CD14-positive monocyte (primary cell): Measurements from ENCODE around the gene PDZRN3. TPM values are rescaled to one million over a fixed set of nuclear protein-coding genes. Genes with fewer than 3 reads are reported as not detected.

Experiments used
- DNase-seq, 3 donors: peaks; one replicate each; pipeline ENCODE4 v3.0.0-alpha.2; 2011 to 2022
- H2AFZ ChIP-seq: 2 replicates; pipeline ENCODE4 v1.6.0; 2012; ENCODE audit warnings: mild to moderate bottlenecking, low read depth, low read length, inconsistent platforms; ENCODE audit not compliant: insufficient read depth, poor library complexity, severe bottlenecking
- H3K27ac ChIP-seq, 2 donors: 1 replicate in 1 of 2; 2 replicates in 1 of 2; pipeline ENCODE4 v1.5.1; 2012 to 2013; ENCODE audit warnings: low read length in 2 of 2, control low read depth in 1 of 2, inconsistent platforms in 1 of 2, low read depth in 1 of 2, mild to moderate bottlenecking in 1 of 2
- H3K27me3 ChIP-seq, 2 donors: one replicate each; pipeline versions ENCODE4 v1.6.0 to v1.6.1; 2011 to 2013; ENCODE audit warnings: low read length in 2 of 2; ENCODE audit not compliant: control insufficient read depth in 2 of 2, insufficient read depth in 2 of 2
- H3K36me3 ChIP-seq, 2 donors: replicated peaks in 1 of 2; 1 replicate in 1 of 2; 2 replicates in 1 of 2; pipeline versions ENCODE4 v1.5.1 to v1.6.1; 2012 to 2013; ENCODE audit warnings: low read length in 2 of 2, control low read depth in 1 of 2, inconsistent platforms in 1 of 2, mild to moderate bottlenecking in 1 of 2; ENCODE audit not compliant: insufficient read depth in 2 of 2, control insufficient read depth in 1 of 2
- H3K4me1 ChIP-seq, 2 donors: 1 replicate in 1 of 2; 2 replicates in 1 of 2; pipeline versions ENCODE4 v1.5.1 to v1.6.1; 2012 to 2013; ENCODE audit warnings: low read length in 2 of 2, control low read depth in 1 of 2, inconsistent platforms in 1 of 2, mild to moderate bottlenecking in 1 of 2, moderate library complexity in 1 of 2; ENCODE audit not compliant: insufficient read depth in 2 of 2, control insufficient read depth in 1 of 2
- H3K4me2 ChIP-seq: replicated peaks from 2 replicates; pipeline ENCODE3; 2012; ENCODE audit warnings: low read length, moderate library complexity, mild to moderate bottlenecking; ENCODE audit not compliant: poor library complexity, severe bottlenecking; ENCODE audit errors: extremely low read depth
- H3K4me3 ChIP-seq, 3 experiments: fragments of 200-600 bp in 1 of 3; sonication (generic) in 1 of 3; replicated peaks in 1 of 3; 1 replicate in 2 of 3; 2 replicates in 1 of 3; pipeline ENCODE4 v1.5.1; 2011 to 2013; ENCODE audit warnings: low read length in 3 of 3, mild to moderate bottlenecking in 3 of 3, control low read depth in 2 of 3, low read depth in 2 of 3, inconsistent platforms in 1 of 3, moderate library complexity in 1 of 3
- H3K79me2 ChIP-seq: 2 replicates; pipeline ENCODE4 v1.6.0; 2012; ENCODE audit warnings: mild to moderate bottlenecking, control low read depth, inconsistent platforms, low read length, moderate library complexity; ENCODE audit not compliant: insufficient read depth
- H3K9ac ChIP-seq: 2 replicates; pipeline ENCODE4 v1.6.0; 2017; ENCODE audit warnings: low read length, mild to moderate bottlenecking; ENCODE audit not compliant: insufficient read depth, poor library complexity, severe bottlenecking
- H3K9me3 ChIP-seq, 2 donors: replicated peaks in 1 of 2; 1 replicate in 1 of 2; 2 replicates in 1 of 2; pipeline versions ENCODE4 v1.5.1 to v1.6.1; 2012 to 2013; ENCODE audit warnings: low read length in 2 of 2, control low read depth in 1 of 2; ENCODE audit not compliant: control insufficient read depth in 1 of 2, insufficient read depth in 1 of 2
- H4K20me1 ChIP-seq: 2 replicates; pipeline ENCODE4 v1.6.0; 2012; ENCODE audit warnings: mild to moderate bottlenecking, low read length, control low read depth, moderate library complexity; ENCODE audit not compliant: insufficient read depth
- H3K27ac Mint-ChIP-seq, 7 donors: one replicate each; pipeline ENCODE4 v1.8.0; 2020; ENCODE audit warnings: mild to moderate bottlenecking in 7 of 7, mixed read lengths in 7 of 7, moderate library complexity in 6 of 7, inconsistent platforms in 2 of 7
- H3K27me3 Mint-ChIP-seq, 3 donors: one replicate each; pipeline ENCODE4 v1.8.0; 2021 to 2022; ENCODE audit warnings: low read depth in 3 of 3, mild to moderate bottlenecking in 3 of 3, mixed read lengths in 3 of 3, moderate library complexity in 3 of 3, inconsistent platforms in 1 of 3
- H3K36me3 Mint-ChIP-seq, 2 donors: one replicate each; pipeline ENCODE4 v1.8.0; 2020; ENCODE audit warnings: mixed read lengths in 2 of 2, inconsistent platforms in 1 of 2, mild to moderate bottlenecking in 1 of 2
- H3K4me1 Mint-ChIP-seq: one replicate; pipeline ENCODE4 v1.8.0; 2020; ENCODE audit warnings: mild to moderate bottlenecking, mixed read lengths
- H3K4me3 Mint-ChIP-seq, 2 donors: one replicate each; pipeline ENCODE4 v1.8.0; 2020; ENCODE audit warnings: mild to moderate bottlenecking in 2 of 2, mixed read lengths in 2 of 2, moderate library complexity in 1 of 2
- H3K9me3 Mint-ChIP-seq, 7 donors: one replicate each; pipeline ENCODE4 v1.8.0; 2020 to 2022; ENCODE audit warnings: mixed read lengths in 7 of 7, mild to moderate bottlenecking in 6 of 7, moderate library complexity in 6 of 7, inconsistent platforms in 2 of 7
- WGBS: methylation state at CpG from one replicate; pipeline ENCODE4 v1.1.5; 2013; ENCODE audit warnings: missing lambda C conversion rate; ENCODE audit not compliant: insufficient coverage; 5-methylcytosine and 5-hydroxymethylcytosine counted together
- intact Hi-C, 2 donors: fragments of 100-400 bp; cut with micrococcal nuclease; formaldehyde crosslinking; loops; one replicate each; pipeline versions ENCODE4 v1.15.0 to v1.15.1; 2023
- polyA plus RNA-seq, 3 donors: library from polyadenylated mRNA; depleted of rRNA in 1 of 3; unstranded in 2 of 3; stranded (reverse) in 1 of 3; fragments of 300-500 nt in 2 of 3; fragments of >200 nt in 1 of 3; fragmentation: Illumina TruSeq in 2 of 3; gene quantifications; 1 replicate in 2 of 3; 2 replicates in 1 of 3; pipeline ENCODE4 v1.2.3, GENCODE V29; 2012 to 2021
- TF ChIP-seq, protein P1 (sequence below): fragments of 200-600 bp; IDR thresholded peaks from one replicate; pipeline ENCODE4 v1.8.0; 2022; ENCODE audit warnings: antibody characterized with exemption, mild to moderate bottlenecking

Gene PDZRN3
- polyA plus RNA-seq, 3 donors, result not detected

DNA sequence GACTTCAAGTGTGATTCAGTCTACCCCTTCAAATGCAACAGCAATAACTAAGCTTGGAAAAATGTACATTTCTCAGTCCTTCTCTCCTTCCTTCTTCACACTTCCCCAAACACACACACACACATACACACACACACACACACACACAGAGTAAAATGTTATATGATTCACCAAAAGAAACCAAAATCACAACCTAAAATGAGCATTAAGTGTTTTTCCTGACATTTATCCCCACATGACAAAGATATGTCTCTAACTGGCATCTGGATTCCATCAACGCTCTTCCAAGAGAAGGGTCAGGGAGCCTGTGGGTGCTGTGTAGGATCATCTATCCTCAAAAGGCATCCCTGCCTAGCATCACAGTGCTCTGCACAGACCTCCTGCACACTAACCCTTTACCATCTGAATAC, 21.0 kb downstream of the PDZRN3 start:
- Histone ChIP-seq H3K4me3 (no peak overlapping the region), H3K27me3 (no peaks in the 10 kb centered on the region), H3K9ac (no peak overlapping the region), H3K4me2 (no peak overlapping the region), H3K27ac (no peak overlapping the region), H3K36me3 (no peaks in the 10 kb centered on the region), H3K9me3 (no peaks in the 10 kb centered on the region), H4K20me1 (no peaks in the 10 kb centered on the region), H3K79me2 (no peaks in the 10 kb centered on the region), H3K4me1 (no peaks in the 10 kb centered on the region), H2AFZ (no peak overlapping the region)
- Mint-ChIP-seq H3K4me3 (no peak overlapping the region), H3K9me3 (peaks cover 0 to 2% (median 0%) of the 10 kb centered on the region in 7 donors), H3K4me1 (no peaks in the 10 kb centered on the region), H3K27ac (no peak overlapping the region), H3K27me3 (peaks cover 0 to 3% (median 0%) of the 10 kb centered on the region in 3 donors), H3K36me3 (no peaks in the 10 kb centered on the region)
- TF ChIP-seq, protein P1, sequence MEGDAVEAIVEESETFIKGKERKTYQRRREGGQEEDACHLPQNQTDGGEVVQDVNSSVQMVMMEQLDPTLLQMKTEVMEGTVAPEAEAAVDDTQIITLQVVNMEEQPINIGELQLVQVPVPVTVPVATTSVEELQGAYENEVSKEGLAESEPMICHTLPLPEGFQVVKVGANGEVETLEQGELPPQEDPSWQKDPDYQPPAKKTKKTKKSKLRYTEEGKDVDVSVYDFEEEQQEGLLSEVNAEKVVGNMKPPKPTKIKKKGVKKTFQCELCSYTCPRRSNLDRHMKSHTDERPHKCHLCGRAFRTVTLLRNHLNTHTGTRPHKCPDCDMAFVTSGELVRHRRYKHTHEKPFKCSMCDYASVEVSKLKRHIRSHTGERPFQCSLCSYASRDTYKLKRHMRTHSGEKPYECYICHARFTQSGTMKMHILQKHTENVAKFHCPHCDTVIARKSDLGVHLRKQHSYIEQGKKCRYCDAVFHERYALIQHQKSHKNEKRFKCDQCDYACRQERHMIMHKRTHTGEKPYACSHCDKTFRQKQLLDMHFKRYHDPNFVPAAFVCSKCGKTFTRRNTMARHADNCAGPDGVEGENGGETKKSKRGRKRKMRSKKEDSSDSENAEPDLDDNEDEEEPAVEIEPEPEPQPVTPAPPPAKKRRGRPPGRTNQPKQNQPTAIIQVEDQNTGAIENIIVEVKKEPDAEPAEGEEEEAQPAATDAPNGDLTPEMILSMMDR, result no peak
- WGBS, result no CpG with 5 or more reads among the region's 1 CpG
- no peak for DNase-seq
- intact Hi-C loops, result no loop called here

DNA sequence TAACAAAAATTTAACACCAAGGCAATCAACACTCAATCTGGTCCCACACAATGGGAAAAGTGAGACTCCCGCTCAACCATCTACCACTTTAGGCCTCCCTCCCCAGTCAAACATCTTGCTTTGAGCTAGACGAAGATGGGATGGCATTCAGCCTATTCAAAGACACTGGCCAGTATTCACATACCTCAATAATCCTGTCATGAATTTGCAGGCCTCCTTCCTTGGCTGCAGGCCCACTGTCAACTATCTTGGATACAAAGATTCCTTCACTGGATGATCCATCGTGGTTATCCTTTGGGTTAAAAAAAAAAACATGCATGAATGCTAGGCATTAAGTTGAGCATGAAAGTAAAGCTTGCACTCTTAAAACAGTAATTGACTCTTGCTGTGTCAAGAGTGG, 22.6 kb downstream of the PDZRN3 start:
- Histone ChIP-seq H3K4me1 (no peaks in the 10 kb centered on the region), H3K4me3 (no peak overlapping the region), H3K79me2 (no peaks in the 10 kb centered on the region), H3K27ac (no peak overlapping the region), H3K27me3 (no peaks in the 10 kb centered on the region), H3K9me3 (no peaks in the 10 kb centered on the region), H2AFZ (no peak overlapping the region), H3K4me2 (no peak overlapping the region), H3K9ac (no peak overlapping the region), H3K36me3 (no peaks in the 10 kb centered on the region), H4K20me1 (no peaks in the 10 kb centered on the region)
- DNase-seq, result no peak
- intact Hi-C loops, result no loop called here
- no peak overlapping the region for H3K27ac Mint-ChIP-seq
- 90% methylated on average over 2 of the region's 3 CpGs for WGBS
- H3K36me3 Mint-ChIP-seq, result no peaks in the 10 kb centered on the region
- H3K4me3 Mint-ChIP-seq, result no peak overlapping the region
- peaks cover 0 to 2% (median 0%) of the 10 kb centered on the region in 7 donors for H3K9me3 Mint-ChIP-seq
- TF ChIP-seq, protein P1, result no peak
- H3K4me1 Mint-ChIP-seq, result no peaks in the 10 kb centered on the region
- peaks cover 0 to 3% (median 0%) of the 10 kb centered on the region in 3 donors for H3K27me3 Mint-ChIP-seq
